ENCODE results near the gene MAPK10.
"Not testable (repeated sequence)": the region's sequence is repeated elsewhere in the genome, so short reads cannot be mapped to it uniquely, and the experiment has no call there.

The MAPK10 gene

GRCh38 chr4:86101841-86102240, 258.0 kb downstream of the MAPK10 start:
- Mint-ChIP-seq H3K4me3 (no peak overlapping the region), H3K27ac (no peak overlapping the region), H3K9me3 (no peaks in the 10 kb centered on the region), H3K36me3 (ENCODE audit: low read depth) (no peaks in the 10 kb centered on the region), H3K4me1 (ENCODE audit: low read depth) (no peaks in the 10 kb centered on the region), H3K27me3 (no peaks in the 10 kb centered on the region)

DNA sequence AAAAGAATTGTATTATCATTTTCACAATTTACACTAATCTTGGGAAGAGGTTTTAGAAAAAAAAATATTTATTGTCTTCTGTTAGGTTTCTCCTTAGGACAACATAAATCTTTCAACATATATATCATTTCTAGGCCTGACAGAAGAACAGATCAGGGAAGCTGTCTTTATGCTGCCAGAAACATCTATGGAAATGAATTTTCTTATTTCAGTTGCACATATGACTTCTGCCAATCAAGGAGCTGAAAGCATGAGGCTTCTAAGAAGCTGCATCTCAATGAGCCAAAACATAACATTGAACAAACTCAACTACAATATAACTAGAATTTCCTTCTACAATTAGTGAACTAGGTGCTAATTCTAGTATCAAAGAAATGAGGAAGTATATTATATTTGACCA, 258.4 kb downstream of the MAPK10 start:
- no peaks in the 10 kb centered on the region for H3K27me3 Mint-ChIP-seq
- H3K27ac Mint-ChIP-seq = no peak overlapping the region
- H3K9me3 Mint-ChIP-seq = no peaks in the 10 kb centered on the region
- H3K4me1 Mint-ChIP-seq (ENCODE audit: low read depth) = no peaks in the 10 kb centered on the region
- H3K4me3 Mint-ChIP-seq = no peak overlapping the region
- no peaks in the 10 kb centered on the region for H3K36me3 Mint-ChIP-seq (ENCODE audit: low read depth)

GRCh38 chr4:86100539-86101215, 259.2 kb downstream of the MAPK10 start:
- no peaks in the 10 kb centered on the region for H3K4me1 Mint-ChIP-seq (ENCODE audit: low read depth)
- H3K36me3 Mint-ChIP-seq (ENCODE audit: low read depth) = no peaks in the 10 kb centered on the region
- no peaks in the 10 kb centered on the region for H3K9me3 Mint-ChIP-seq
- H3K27ac Mint-ChIP-seq = no peak overlapping the region
- H3K27me3 Mint-ChIP-seq = no peaks in the 10 kb centered on the region
- no peak overlapping the region for H3K4me3 Mint-ChIP-seq

DNA sequence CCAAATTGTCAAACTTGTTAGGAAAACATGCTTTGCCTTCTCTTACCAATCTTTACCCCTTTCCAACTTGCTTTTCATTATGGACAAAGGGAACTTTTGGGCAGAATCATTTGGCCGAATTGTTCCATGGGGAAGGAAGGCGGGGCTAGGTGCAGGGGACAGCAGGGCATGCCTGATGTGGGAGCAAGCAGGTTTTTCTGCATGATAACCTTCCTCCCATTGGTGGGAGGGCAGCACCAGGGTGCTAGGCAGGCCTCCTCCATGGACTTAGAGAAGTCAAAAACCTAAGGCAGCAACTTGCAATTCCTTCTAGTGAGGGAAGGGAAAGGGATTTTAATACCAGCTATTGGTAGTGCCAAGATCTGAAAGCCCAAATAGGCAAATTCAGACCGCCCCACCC, 260.5 kb downstream of the MAPK10 start:
- H3K36me3 Mint-ChIP-seq (ENCODE audit: low read depth) = no peaks in the 10 kb centered on the region
- no peak overlapping the region for H3K4me3 Mint-ChIP-seq
- no peaks in the 10 kb centered on the region for H3K4me1 Mint-ChIP-seq (ENCODE audit: low read depth)

DNA sequence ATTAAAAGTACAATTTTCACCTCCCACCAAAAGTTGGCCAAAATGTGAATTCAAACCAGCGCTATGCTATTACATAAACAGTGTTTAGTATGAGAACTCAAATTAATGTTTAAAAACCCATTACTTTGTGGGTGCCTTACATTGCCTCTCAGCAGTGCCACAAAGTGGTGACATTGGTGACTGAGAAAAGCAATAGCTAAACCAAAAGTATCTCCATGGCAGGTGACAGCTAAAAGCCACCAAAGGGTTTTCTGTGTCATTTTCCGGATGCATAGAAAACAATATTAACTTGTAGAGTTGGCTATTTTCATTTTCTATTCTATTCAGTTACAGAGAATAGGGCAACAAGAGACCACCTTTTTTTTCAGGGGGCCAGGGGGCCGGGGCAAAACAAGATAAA, 261.2 kb downstream of the MAPK10 start:
- Mint-ChIP-seq H3K4me1 (ENCODE audit: low read depth) (no peaks in the 10 kb centered on the region), H3K27me3 (no peaks in the 10 kb centered on the region), H3K27ac (no peak overlapping the region), H3K9me3 (no peaks in the 10 kb centered on the region), H3K36me3 (ENCODE audit: low read depth) (no peaks in the 10 kb centered on the region), H3K4me3 (no peak overlapping the region)

More for the DNA sequence above, 260.5 kb downstream of the MAPK10 start:
- no peak overlapping the region for H3K27ac Mint-ChIP-seq
- H3K27me3 Mint-ChIP-seq = no peaks in the 10 kb centered on the region
- H3K9me3 Mint-ChIP-seq = no peaks in the 10 kb centered on the region

- no peaks in the 10 kb centered on the region for H3K27me3 Mint-ChIP-seq
- no peaks in the 10 kb centered on the region for H3K36me3 Mint-ChIP-seq (ENCODE audit: low read depth)
- H3K9me3 Mint-ChIP-seq = no peaks in the 10 kb centered on the region
- no peaks in the 10 kb centered on the region for H3K4me1 Mint-ChIP-seq (ENCODE audit: low read depth)
- no peak overlapping the region for H3K27ac Mint-ChIP-seq
- no peak overlapping the region for H3K4me3 Mint-ChIP-seq
These were observed 263.5 kb downstream of the MAPK10 start for GRCh38 chr4:86096373-86096772.

DNA sequence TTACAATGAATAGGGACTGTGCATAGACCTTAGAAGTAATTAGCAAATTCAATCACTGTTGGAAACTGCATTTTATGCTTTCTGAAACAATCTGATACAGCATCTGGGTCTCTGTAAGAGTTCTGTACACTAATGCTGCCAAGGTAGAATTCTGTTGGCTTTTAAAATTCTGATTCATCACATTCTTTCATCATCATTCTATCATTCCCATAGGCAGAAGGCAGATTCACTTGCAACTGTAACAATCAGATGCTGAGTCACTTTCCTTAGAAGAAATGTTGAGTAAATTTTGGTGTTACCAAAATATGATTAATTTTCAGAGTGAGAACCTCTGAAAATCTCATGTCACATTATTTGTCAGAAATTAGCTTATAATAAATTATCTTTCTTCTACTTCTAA, 267.2 kb downstream of the MAPK10 start:
- no peaks in the 10 kb centered on the region for H3K9me3 Mint-ChIP-seq
- no peaks in the 10 kb centered on the region for H3K36me3 Mint-ChIP-seq (ENCODE audit: low read depth)
- no peak overlapping the region for H3K4me3 Mint-ChIP-seq
- H3K27me3 Mint-ChIP-seq = no peaks in the 10 kb centered on the region
- H3K4me1 Mint-ChIP-seq (ENCODE audit: low read depth) = no peaks in the 10 kb centered on the region
- H3K27ac Mint-ChIP-seq = no peak overlapping the region

GRCh38 chr4:86091201-86091600, 268.7 kb downstream of the MAPK10 start:
- H3K36me3 Mint-ChIP-seq (ENCODE audit: low read depth) = no peaks in the 10 kb centered on the region
- no peak overlapping the region for H3K4me3 Mint-ChIP-seq
- no peaks in the 10 kb centered on the region for H3K27me3 Mint-ChIP-seq
- no peak overlapping the region for H3K27ac Mint-ChIP-seq
- no peaks in the 10 kb centered on the region for H3K4me1 Mint-ChIP-seq (ENCODE audit: low read depth)
- H3K9me3 Mint-ChIP-seq = no peaks in the 10 kb centered on the region

DNA sequence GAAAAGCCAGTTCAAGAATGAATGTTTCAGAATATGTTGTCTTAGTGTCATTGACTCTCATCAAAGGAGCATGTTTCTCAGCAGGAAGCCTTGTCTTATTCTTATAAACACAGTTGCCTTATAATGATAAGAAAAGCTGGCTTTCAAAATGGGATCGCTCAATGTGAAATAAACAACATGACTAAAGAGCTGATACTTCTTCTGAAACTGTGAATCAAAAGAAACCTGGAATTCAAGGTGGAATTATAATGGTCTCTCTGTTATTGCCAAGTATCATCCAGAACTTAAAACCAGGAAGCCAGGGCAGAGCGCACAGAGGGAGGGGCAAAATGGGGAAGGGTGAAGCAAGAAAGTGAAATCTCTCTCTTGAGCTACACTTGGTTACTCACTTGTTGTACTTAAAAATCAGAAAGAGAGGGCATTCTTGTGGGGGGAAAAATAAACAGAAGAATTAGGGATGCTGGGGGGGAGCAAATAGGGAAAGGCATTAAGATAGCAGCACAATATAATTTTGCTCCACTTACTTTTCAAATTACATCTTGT, 270.0 kb downstream of the MAPK10 start:
- H3K4me1 Mint-ChIP-seq (ENCODE audit: low read depth) = no peaks in the 10 kb centered on the region
- no peak overlapping the region for H3K4me3 Mint-ChIP-seq
- H3K36me3 Mint-ChIP-seq (ENCODE audit: low read depth) = no peaks in the 10 kb centered on the region
- H3K27ac Mint-ChIP-seq = no peak overlapping the region
- no peaks in the 10 kb centered on the region for H3K9me3 Mint-ChIP-seq
- H3K27me3 Mint-ChIP-seq = no peaks in the 10 kb centered on the region

- Mint-ChIP-seq H3K4me1 (ENCODE audit: low read depth) (no peaks in the 10 kb centered on the region), H3K27ac (no peak overlapping the region), H3K27me3 (no peaks in the 10 kb centered on the region), H3K9me3 (no peaks in the 10 kb centered on the region), H3K4me3 (no peak overlapping the region), H3K36me3 (ENCODE audit: low read depth) (no peaks in the 10 kb centered on the region)
These were observed 270.8 kb downstream of the MAPK10 start for GRCh38 chr4:86089053-86089452.

- not testable (repeated sequence) for H3K36me3 Mint-ChIP-seq (ENCODE audit: low read depth); H3K27me3 Mint-ChIP-seq; H3K9me3 Mint-ChIP-seq; H3K27ac Mint-ChIP-seq; H3K4me1 Mint-ChIP-seq (ENCODE audit: low read depth); H3K4me3 Mint-ChIP-seq
These were observed 284.1 kb downstream of the MAPK10 start for GRCh38 chr4:86075796-86076195.

DNA sequence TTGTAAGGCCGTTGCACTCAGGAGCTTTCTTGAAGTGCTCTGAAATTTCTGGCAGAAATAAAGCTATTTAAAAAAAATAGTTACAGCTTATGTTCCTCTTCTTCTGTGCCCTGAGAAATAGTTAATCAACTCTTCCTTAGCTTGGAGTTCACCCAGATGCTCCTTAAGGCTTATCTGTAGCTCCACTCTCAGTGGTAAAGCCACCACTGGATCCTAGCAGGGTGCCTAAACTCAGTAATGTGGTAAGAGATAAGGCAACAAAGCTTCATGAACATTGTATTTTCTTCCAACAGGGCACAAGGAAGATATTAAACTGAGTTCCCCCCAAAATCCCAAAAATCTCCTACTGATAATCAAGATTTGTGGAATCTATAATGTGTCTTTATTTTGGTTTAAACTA, 299.5 kb downstream of the MAPK10 start:
- H3K9me3 Mint-ChIP-seq = no peaks in the 10 kb centered on the region
- H3K4me3 Mint-ChIP-seq = no peak overlapping the region
- no peak overlapping the region for H3K27ac Mint-ChIP-seq
- H3K36me3 Mint-ChIP-seq (ENCODE audit: low read depth) = no peaks in the 10 kb centered on the region
- no peaks in the 10 kb centered on the region for H3K4me1 Mint-ChIP-seq (ENCODE audit: low read depth)
- no peaks in the 10 kb centered on the region for H3K27me3 Mint-ChIP-seq

DNA sequence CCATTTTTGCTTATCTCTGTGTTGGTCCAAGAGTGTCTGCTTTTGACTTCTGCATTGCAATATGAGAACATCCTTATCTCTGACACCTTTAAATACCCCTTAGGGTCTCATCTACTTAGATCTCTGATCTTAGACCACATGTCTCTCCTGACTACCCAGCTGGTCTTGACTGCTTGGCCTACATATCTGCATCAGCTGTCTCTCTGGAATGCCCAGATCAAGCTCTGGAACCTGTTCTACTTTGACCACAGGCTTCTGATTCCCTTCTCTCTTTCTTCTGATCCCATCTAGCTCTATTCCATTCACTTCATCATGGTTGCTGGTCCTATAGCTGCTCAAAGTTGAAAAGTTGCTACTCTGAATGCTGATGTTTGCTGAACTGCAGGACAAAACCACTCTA, 301.2 kb downstream of the MAPK10 start:
- Mint-ChIP-seq H3K27ac (no peak overlapping the region), H3K4me1 (ENCODE audit: low read depth) (no peaks in the 10 kb centered on the region), H3K27me3 (peaks cover 6% of the 10 kb centered on the region), H3K36me3 (ENCODE audit: low read depth) (no peaks in the 10 kb centered on the region), H3K4me3 (no peak overlapping the region), H3K9me3 (no peaks in the 10 kb centered on the region)

DNA sequence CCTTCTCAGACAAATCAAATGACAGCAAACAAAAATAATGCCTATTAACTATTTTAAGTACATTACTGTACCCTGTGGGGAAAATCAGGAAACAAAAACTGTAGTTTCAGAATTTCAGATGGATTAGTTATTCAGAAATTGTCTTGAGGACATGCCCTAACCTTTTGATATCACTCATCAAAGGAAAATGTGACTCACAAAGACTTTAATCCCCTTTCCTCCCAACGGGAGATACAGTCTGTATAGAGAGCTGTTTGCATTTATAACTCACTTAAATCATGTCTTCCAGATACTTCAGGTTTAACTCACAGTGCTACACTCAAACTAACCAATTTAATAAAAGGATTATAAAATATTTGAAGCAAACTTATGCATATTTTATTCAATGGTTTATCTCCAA, 304.0 kb downstream of the MAPK10 start:
- Mint-ChIP-seq H3K36me3 (ENCODE audit: low read depth) (no peaks in the 10 kb centered on the region), H3K27me3 (peaks cover 6% of the 10 kb centered on the region), H3K9me3 (no peaks in the 10 kb centered on the region), H3K27ac (no peak overlapping the region), H3K4me3 (no peak overlapping the region), H3K4me1 (ENCODE audit: low read depth) (no peaks in the 10 kb centered on the region)

GRCh38 chr4:86054286-86055032, 305.4 kb downstream of the MAPK10 start:
- Mint-ChIP-seq H3K4me3 (no peak overlapping the region), H3K36me3 (ENCODE audit: low read depth) (no peaks in the 10 kb centered on the region), H3K9me3 (no peaks in the 10 kb centered on the region), H3K27ac (no peak overlapping the region), H3K4me1 (ENCODE audit: low read depth) (no peaks in the 10 kb centered on the region), H3K27me3 (peaks cover 6% of the 10 kb centered on the region)

DNA sequence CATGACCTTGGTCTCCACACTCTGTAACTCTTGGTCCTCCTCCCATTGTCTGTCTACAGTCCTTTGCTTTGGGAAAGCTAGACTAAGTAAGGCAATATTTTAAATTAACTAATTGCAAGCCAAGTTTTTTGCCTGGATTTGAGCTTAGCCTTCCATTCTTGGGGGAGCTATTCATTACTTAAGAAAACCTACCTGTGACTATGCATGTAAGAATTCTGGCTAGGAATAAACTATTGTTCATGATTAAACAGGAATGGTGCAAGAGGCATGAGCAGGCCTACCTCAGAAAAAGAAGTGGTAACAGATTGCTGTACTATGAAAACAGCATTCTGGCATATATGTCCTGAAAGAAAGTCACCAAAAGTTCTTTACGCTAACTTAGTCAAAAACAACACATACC, 309.4 kb downstream of the MAPK10 start:
- Mint-ChIP-seq H3K36me3 (ENCODE audit: low read depth) (no peaks in the 10 kb centered on the region), H3K4me3 (no peak overlapping the region), H3K27me3 (peaks cover 6% of the 10 kb centered on the region), H3K4me1 (ENCODE audit: low read depth) (no peaks in the 10 kb centered on the region), H3K9me3 (no peaks in the 10 kb centered on the region), H3K27ac (no peak overlapping the region)
